ENCODE results near the gene ADGRV1. TPM values are rescaled to one million over a fixed set of nuclear protein-coding genes. Genes with fewer than 3 reads are reported as not detected.

The ADGRV1 gene
- total RNA-seq, 1 experiment from 2014 or later: 6.8 TPM

DNA sequence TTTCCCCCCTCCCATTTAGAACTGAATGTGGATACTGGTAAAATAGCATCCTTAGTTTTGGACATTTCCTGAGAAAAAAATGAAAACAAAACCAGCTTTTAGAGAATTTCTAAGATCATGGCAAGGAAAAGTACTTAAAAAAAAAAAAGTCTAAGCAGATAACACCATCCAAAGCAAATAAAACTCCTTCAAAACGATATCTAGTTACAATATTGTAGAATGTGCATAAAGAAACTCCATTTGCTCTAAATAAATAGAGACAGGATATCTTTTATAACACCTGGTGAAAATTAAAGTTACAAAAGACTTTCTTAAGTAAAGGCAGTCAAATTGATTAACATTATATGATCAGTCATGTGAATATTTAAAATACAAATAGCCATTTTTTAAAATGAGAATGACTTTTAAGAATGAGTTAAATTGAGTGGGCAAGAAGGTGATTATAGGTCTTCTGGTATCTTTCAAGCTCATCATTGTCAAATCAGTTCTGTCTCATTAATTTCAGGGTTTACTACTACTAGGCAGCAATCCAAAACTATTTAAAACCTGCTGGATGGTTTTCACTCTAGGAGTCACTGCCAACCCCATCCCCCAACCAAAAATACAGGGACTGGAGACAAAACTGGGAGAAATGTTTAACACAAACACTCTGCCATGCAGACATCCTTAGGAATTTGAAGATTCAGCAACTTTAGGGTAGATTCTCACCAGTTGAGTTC lies 382.6 kb downstream of the ADGRV1 start:
- Histone ChIP-seq H3K36me3 (ENCODE audit: insufficient read depth, low read length, poor library complexity, severe bottlenecking) (no peaks in the 10 kb centered on the region), H3K4me3 (ENCODE audit: low read depth, low read length, poor library complexity, severe bottlenecking) (no peak overlapping the region), H3K9me3 (ENCODE audit: low read depth, low read length, poor library complexity, severe bottlenecking) (no peaks in the 10 kb centered on the region), H3K27me3 (replicated peaks; ENCODE audit: insufficient read depth, low read depth, low read length, poor library complexity) (no peaks in the 10 kb centered on the region), H3K4me1 (ENCODE audit: insufficient read depth, low read length, poor library complexity, severe bottlenecking) (peaks cover 30% of the 10 kb centered on the region), H3K27ac (ENCODE audit: low read depth, low read length, poor library complexity, severe bottlenecking) (no peak overlapping the region)
- BruUV-seq (replicated peaks): no TSS peak
- intact Hi-C loops (cut with micrococcal nuclease; ENCODE audit: unreplicated experiment): no loop called here
- TF ChIP-seq, protein P1, sequence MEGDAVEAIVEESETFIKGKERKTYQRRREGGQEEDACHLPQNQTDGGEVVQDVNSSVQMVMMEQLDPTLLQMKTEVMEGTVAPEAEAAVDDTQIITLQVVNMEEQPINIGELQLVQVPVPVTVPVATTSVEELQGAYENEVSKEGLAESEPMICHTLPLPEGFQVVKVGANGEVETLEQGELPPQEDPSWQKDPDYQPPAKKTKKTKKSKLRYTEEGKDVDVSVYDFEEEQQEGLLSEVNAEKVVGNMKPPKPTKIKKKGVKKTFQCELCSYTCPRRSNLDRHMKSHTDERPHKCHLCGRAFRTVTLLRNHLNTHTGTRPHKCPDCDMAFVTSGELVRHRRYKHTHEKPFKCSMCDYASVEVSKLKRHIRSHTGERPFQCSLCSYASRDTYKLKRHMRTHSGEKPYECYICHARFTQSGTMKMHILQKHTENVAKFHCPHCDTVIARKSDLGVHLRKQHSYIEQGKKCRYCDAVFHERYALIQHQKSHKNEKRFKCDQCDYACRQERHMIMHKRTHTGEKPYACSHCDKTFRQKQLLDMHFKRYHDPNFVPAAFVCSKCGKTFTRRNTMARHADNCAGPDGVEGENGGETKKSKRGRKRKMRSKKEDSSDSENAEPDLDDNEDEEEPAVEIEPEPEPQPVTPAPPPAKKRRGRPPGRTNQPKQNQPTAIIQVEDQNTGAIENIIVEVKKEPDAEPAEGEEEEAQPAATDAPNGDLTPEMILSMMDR (conservative IDR thresholded peaks at IDR 0.05; ENCODE audit: low read depth, low read length): no peak
- TF ChIP-seq EZH2 (IDR thresholded peaks at IDR 0.05; ENCODE audit: borderline replicate concordance, low read depth, low read length, poor library complexity, severe bottlenecking): no peak
- POLR2A ChIA-PET (ENCODE audit: low non-redundant PET): interaction anchor here (0.5 to 0.8 kb wide), 2 partner anchors 80 to 235 kb away, joined by 4 to 9 read pairs; no protein-coding TSS in a partner anchor
- CTCF ChIA-PET: no interaction called here
- DNase-seq (ENCODE audit: low spot score): peak; percentile 54

DNA sequence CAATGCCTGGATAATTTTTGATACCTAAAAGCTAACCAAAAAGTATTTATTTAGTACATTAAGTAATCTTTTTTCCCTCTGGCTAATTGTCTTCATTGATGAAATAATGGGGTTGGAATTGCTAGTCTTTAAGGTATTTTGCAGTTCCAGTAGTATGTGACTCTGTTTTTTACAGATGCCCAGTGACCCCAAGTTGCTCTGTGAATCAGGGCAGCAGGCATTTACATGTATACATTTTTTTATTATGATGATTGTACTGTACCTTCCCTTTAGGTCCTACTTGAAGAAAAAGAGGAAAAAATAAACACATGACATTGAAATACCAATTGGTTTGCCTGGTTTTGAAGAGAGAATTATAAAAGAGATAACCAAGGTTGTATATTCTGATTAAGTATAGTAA lies 385.5 kb downstream of the ADGRV1 start:
- BruUV-seq (replicated peaks): no TSS peak
- H3K27ac ChIP-seq (ENCODE audit: low read depth, low read length, poor library complexity, severe bottlenecking): no peak overlapping the region
- no peaks in the 10 kb centered on the region for H3K9me3 ChIP-seq (ENCODE audit: low read depth, low read length, poor library complexity, severe bottlenecking)
- intact Hi-C loops (cut with micrococcal nuclease; ENCODE audit: unreplicated experiment): no loop called here
- H3K4me3 ChIP-seq (ENCODE audit: low read depth, low read length, poor library complexity, severe bottlenecking): no peak overlapping the region
- ChIA-PET POLR2A (ENCODE audit: low non-redundant PET) (no interaction called here), CTCF (no interaction called here)
- TF ChIP-seq EZH2 (IDR thresholded peaks at IDR 0.05; ENCODE audit: borderline replicate concordance, low read depth, low read length, poor library complexity, severe bottlenecking): no peak
- TF ChIP-seq, protein P1 (conservative IDR thresholded peaks at IDR 0.05; ENCODE audit: low read depth, low read length): no peak
- peaks cover 25% of the 10 kb centered on the region for H3K4me1 ChIP-seq (ENCODE audit: insufficient read depth, low read length, poor library complexity, severe bottlenecking)
- no peaks in the 10 kb centered on the region for H3K27me3 ChIP-seq (replicated peaks; ENCODE audit: insufficient read depth, low read depth, low read length, poor library complexity)
- no peak for DNase-seq (ENCODE audit: low spot score)
- no peaks in the 10 kb centered on the region for H3K36me3 ChIP-seq (ENCODE audit: insufficient read depth, low read length, poor library complexity, severe bottlenecking)

DNA sequence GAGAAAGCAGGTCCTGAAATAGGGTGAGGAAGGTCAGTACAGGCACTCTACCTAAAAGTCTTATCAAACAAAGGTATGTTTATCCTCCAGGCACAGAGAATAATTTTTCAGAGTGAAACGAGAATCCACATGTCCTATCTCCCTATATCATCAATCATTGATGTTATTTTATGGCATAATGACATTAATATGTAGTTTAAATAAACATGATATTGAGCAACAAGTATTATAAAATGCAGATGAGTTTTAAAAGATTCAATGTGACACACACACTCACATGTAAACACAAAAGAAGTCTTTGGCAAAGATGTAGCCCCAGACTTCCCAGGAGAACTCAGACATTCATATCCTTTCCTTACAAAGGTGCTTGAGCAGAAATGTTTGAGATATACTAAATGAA lies 389.1 kb downstream of the ADGRV1 start:
- H3K27me3 ChIP-seq (replicated peaks; ENCODE audit: insufficient read depth, low read depth, low read length, poor library complexity): no peaks in the 10 kb centered on the region
- POLR2A ChIA-PET (ENCODE audit: low non-redundant PET): no interaction called here
- BruUV-seq (replicated peaks): no TSS peak
- no peak overlapping the region for H3K4me3 ChIP-seq (ENCODE audit: low read depth, low read length, poor library complexity, severe bottlenecking)
- H3K36me3 ChIP-seq (ENCODE audit: insufficient read depth, low read length, poor library complexity, severe bottlenecking): no peaks in the 10 kb centered on the region
- intact Hi-C loops (cut with micrococcal nuclease; ENCODE audit: unreplicated experiment): no loop called here
- H3K9me3 ChIP-seq (ENCODE audit: low read depth, low read length, poor library complexity, severe bottlenecking): no peaks in the 10 kb centered on the region
- no peaks in the 10 kb centered on the region for H3K4me1 ChIP-seq (ENCODE audit: insufficient read depth, low read length, poor library complexity, severe bottlenecking)
- TF ChIP-seq, protein P1 (conservative IDR thresholded peaks at IDR 0.05; ENCODE audit: low read depth, low read length): no peak
- TF ChIP-seq EZH2 (IDR thresholded peaks at IDR 0.05; ENCODE audit: borderline replicate concordance, low read depth, low read length, poor library complexity, severe bottlenecking): no peak
- no peak overlapping the region for H3K27ac ChIP-seq (ENCODE audit: low read depth, low read length, poor library complexity, severe bottlenecking)
- DNase-seq (ENCODE audit: low spot score): no peak
- CTCF ChIA-PET: no interaction called here

All from A673 (cell line).